Smooth muscle cell (in vitro differentiated cells): Measurements from ENCODE around the gene SLC1A2. TPM values are rescaled to one million over a fixed set of nuclear protein-coding genes. Genes with fewer than 3 reads are reported as not detected.
A peak's percentile ranks its signal among the peaks of the same experiment; 100 is the strongest.

ENCODE experiments used
- DNase-seq: peaks from one replicate; lab custom pipeline; 2025; ENCODE audit not compliant: unreplicated experiment; lab: John Stamatoyannopoulos, UW
- H2AFZ ChIP-seq: fragments of 200-600 bp; sonication (generic); 2 replicates; pipeline ENCODE4 v1.6.0; 2016; ENCODE audit warnings: antibody characterized with exemption, low read depth, mild to moderate bottlenecking
- H3F3A ChIP-seq: fragments of 200-600 bp; sonication (generic); 2 replicates; pipeline ENCODE4 v1.6.0; 2017; ENCODE audit warnings: antibody characterized with exemption, low read depth
- H3K27ac ChIP-seq: fragments of 200-600 bp; sonication (generic); 2 replicates; pipeline ENCODE4 v1.5.1; 2016; ENCODE audit warnings: low read depth, mild to moderate bottlenecking
- H3K27me3 ChIP-seq: fragments of 200-600 bp; sonication (generic); 2 replicates; pipeline ENCODE4 v1.6.1; 2016; ENCODE audit warnings: low read depth, mild to moderate bottlenecking
- H3K36me3 ChIP-seq: fragments of 200-600 bp; sonication (generic); 2 replicates; pipeline ENCODE4 v1.5.1; 2016; ENCODE audit warnings: low read depth
- H3K4me1 ChIP-seq: fragments of 200-600 bp; sonication (generic); 2 replicates; pipeline ENCODE4 v1.5.1; 2016; ENCODE audit warnings: low read depth
- H3K4me2 ChIP-seq: fragments of 200-600 bp; sonication (generic); 2 replicates; pipeline ENCODE4 v1.6.0; 2016; ENCODE audit warnings: mild to moderate bottlenecking
- H3K4me3 ChIP-seq: fragments of 200-600 bp; sonication (generic); 2 replicates; pipeline ENCODE4 v1.5.1; 2016; ENCODE audit warnings: mild to moderate bottlenecking
- H3K79me2 ChIP-seq: fragments of 200-600 bp; sonication (generic); 2 replicates; pipeline ENCODE4 v1.6.0; 2016; ENCODE audit warnings: low read depth, mild to moderate bottlenecking
- H3K9ac ChIP-seq: fragments of 200-600 bp; sonication (generic); 2 replicates; pipeline ENCODE4 v1.6.0; 2016; ENCODE audit warnings: low read depth
- H3K9me3 ChIP-seq: fragments of 200-600 bp; sonication (generic); replicated peaks from 2 replicates; pipeline ENCODE4 v1.5.1; 2016; ENCODE audit warnings: low read depth
- H4K20me1 ChIP-seq: fragments of 200-600 bp; sonication (generic); 2 replicates; pipeline ENCODE4 v1.6.0; 2016; ENCODE audit warnings: low read depth
- CTCF ChIP-seq: fragments of 200-600 bp; sonication (generic); IDR thresholded peaks from 2 replicates; pipeline ENCODE4 v1.5.1; 2017; ENCODE audit warnings: borderline replicate concordance, mild to moderate bottlenecking, antibody characterized with exemption; ENCODE audit not compliant: insufficient read depth, poor library complexity, severe bottlenecking
- WGBS: methylation state at CpG from one replicate; pipeline ENCODE4 v1.1.7; 2016; ENCODE audit warnings: low lambda C conversion rate; 5-methylcytosine and 5-hydroxymethylcytosine counted together
- polyA plus RNA-seq: library from polyadenylated mRNA; unstranded; fragments of >200 nt; fragmentation: Nextera tagmentation; extraction: Ambion mirVana; gene quantifications from 2 replicates; pipeline ENCODE4 v1.2.1, GENCODE V29; 2016
- total RNA-seq: library from RNA; depleted of rRNA; stranded (reverse); fragments of >200 nt; gene quantifications from 2 replicates; pipeline ENCODE4 v1.2.3, GENCODE V29; 2014

The SLC1A2 gene
- total and polyA plus RNA-seq, 2 experiments from 2014 or later = 3.6 TPM; not detected in 1

GRCh38 chr11:35347173-35347878 lies 72.0 kb downstream of the SLC1A2 start:
- no peak for DNase-seq
- whole genome bisulfite sequencing = 85% methylated on average over 6 of the region's 6 CpGs
- no peak overlapping the region for H3K4me3 ChIP-seq
- no peaks in the 10 kb centered on the region for H3K79me2 ChIP-seq
- no peaks in the 10 kb centered on the region for H3K36me3 ChIP-seq
- H3K9ac ChIP-seq = no peak overlapping the region
- no peak overlapping the region for H3K4me2 ChIP-seq
- H3K27ac ChIP-seq = peak overlapping the region; percentile 23
- H3K9me3 ChIP-seq = no peaks in the 10 kb centered on the region
- no peaks in the 10 kb centered on the region for H3K27me3 ChIP-seq
- no peaks in the 10 kb centered on the region for H4K20me1 ChIP-seq
- TF ChIP-seq CTCF = no peak
- H3K4me1 ChIP-seq = peaks cover 11% of the 10 kb centered on the region
- no peak overlapping the region for H2AFZ ChIP-seq
- H3F3A ChIP-seq = peaks cover 10% of the 10 kb centered on the region

- Histone ChIP-seq H3K27me3 (no peaks in the 10 kb centered on the region), H3K4me2 (no peak overlapping the region), H3K4me3 (no peak overlapping the region), H3F3A (peaks cover 10% of the 10 kb centered on the region), H3K4me1 (peaks cover 6% of the 10 kb centered on the region), H3K9ac (no peak overlapping the region), H4K20me1 (no peaks in the 10 kb centered on the region), H3K9me3 (no peaks in the 10 kb centered on the region), H2AFZ (no peak overlapping the region), H3K27ac (no peak overlapping the region), H3K36me3 (no peaks in the 10 kb centered on the region), H3K79me2 (no peaks in the 10 kb centered on the region)
- no peak for DNase-seq
- TF ChIP-seq CTCF = no peak
- 62% methylated on average over 6 of the region's 6 CpGs for WGBS
Measured at GRCh38 chr11:35346472-35347156, 72.7 kb downstream of the SLC1A2 start.

GRCh38 chr11:35344681-35345574 lies 74.4 kb downstream of the SLC1A2 start:
- no peak overlapping the region for H3K9ac ChIP-seq
- no peak for DNase-seq
- 43% methylated on average over 9 of the region's 9 CpGs for WGBS

More at GRCh38 chr11:35344681-35345574, 74.4 kb downstream of the SLC1A2 start:
- Histone ChIP-seq H3K9me3 (no peaks in the 10 kb centered on the region), H3K4me1 (peaks cover 6% of the 10 kb centered on the region), H4K20me1 (no peaks in the 10 kb centered on the region), H3K79me2 (no peaks in the 10 kb centered on the region), H2AFZ (peak overlapping the region; percentile 50), H3K36me3 (no peaks in the 10 kb centered on the region), H3K27ac (no peak overlapping the region), H3F3A (peaks cover 6% of the 10 kb centered on the region), H3K27me3 (no peaks in the 10 kb centered on the region), H3K4me3 (no peak overlapping the region), H3K4me2 (no peak overlapping the region)
- TF ChIP-seq CTCF = no peak
